Progenitor cell of endocrine pancreas (in vitro differentiated cells): ENCODE data around the gene KBTBD4. TPM values are rescaled to one million over a fixed set of nuclear protein-coding genes. Genes with fewer than 3 reads are reported as not detected.
A peak's percentile ranks its signal among the peaks of the same experiment; 100 is the strongest.

Source experiments
- DNase-seq: peaks from one replicate; pipeline ENCODE4 v3.0.0; 2021; ENCODE audit warnings: low spot score; ENCODE audit not compliant: unreplicated experiment
- H3K27ac Mint-ChIP-seq: 2 replicates; pipeline ENCODE4 v1.8.0; 2021; ENCODE audit warnings: mild to moderate bottlenecking, moderate library complexity, mixed read lengths
- H3K27me3 Mint-ChIP-seq: 2 replicates; pipeline ENCODE4 v1.8.0; 2021; ENCODE audit warnings: mixed read lengths
- H3K36me3 Mint-ChIP-seq: 2 replicates; pipeline ENCODE4 v1.8.0; 2022; ENCODE audit warnings: mixed read lengths; ENCODE audit not compliant: insufficient read depth
- H3K4me1 Mint-ChIP-seq: 2 replicates; pipeline ENCODE4 v1.8.0; 2021; ENCODE audit warnings: low read depth, mixed read lengths
- H3K4me3 Mint-ChIP-seq: 2 replicates; pipeline ENCODE4 v1.8.0; 2021; ENCODE audit warnings: low read depth, mild to moderate bottlenecking, moderate library complexity, mixed read lengths
- H3K9me3 Mint-ChIP-seq: 2 replicates; pipeline ENCODE4 v1.8.0; 2021; ENCODE audit warnings: low read depth, mixed read lengths
- total RNA-seq: library from RNA; stranded (reverse); gene quantifications from 2 replicates; pipeline ENCODE4 v1.2.1, GENCODE V29; 2021
- TF ChIP-seq, protein P1 (sequence below): fragments of 200-600 bp; sonication (generic); IDR thresholded peaks from one replicate; pipeline ENCODE4 v1.5.0; 2021; ENCODE audit warnings: antibody characterized with exemption, mild to moderate bottlenecking; ENCODE audit not compliant: unreplicated experiment

Gene KBTBD4
- total RNA-seq, 1 donor from 2014 or later = 18.1 TPM

GRCh38 chr11:47617417-47617809, 38.6 kb upstream of the KBTBD4 start:
- Mint-ChIP-seq H3K4me3 (no peak overlapping the region), H3K36me3 (peaks cover 6% of the 10 kb centered on the region), H3K9me3 (no peaks in the 10 kb centered on the region), H3K27me3 (no peaks in the 10 kb centered on the region), H3K27ac (no peak overlapping the region), H3K4me1 (no peaks in the 10 kb centered on the region)
- TF ChIP-seq, protein P1, sequence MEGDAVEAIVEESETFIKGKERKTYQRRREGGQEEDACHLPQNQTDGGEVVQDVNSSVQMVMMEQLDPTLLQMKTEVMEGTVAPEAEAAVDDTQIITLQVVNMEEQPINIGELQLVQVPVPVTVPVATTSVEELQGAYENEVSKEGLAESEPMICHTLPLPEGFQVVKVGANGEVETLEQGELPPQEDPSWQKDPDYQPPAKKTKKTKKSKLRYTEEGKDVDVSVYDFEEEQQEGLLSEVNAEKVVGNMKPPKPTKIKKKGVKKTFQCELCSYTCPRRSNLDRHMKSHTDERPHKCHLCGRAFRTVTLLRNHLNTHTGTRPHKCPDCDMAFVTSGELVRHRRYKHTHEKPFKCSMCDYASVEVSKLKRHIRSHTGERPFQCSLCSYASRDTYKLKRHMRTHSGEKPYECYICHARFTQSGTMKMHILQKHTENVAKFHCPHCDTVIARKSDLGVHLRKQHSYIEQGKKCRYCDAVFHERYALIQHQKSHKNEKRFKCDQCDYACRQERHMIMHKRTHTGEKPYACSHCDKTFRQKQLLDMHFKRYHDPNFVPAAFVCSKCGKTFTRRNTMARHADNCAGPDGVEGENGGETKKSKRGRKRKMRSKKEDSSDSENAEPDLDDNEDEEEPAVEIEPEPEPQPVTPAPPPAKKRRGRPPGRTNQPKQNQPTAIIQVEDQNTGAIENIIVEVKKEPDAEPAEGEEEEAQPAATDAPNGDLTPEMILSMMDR = no peak
- DNase-seq = no peak

DNA sequence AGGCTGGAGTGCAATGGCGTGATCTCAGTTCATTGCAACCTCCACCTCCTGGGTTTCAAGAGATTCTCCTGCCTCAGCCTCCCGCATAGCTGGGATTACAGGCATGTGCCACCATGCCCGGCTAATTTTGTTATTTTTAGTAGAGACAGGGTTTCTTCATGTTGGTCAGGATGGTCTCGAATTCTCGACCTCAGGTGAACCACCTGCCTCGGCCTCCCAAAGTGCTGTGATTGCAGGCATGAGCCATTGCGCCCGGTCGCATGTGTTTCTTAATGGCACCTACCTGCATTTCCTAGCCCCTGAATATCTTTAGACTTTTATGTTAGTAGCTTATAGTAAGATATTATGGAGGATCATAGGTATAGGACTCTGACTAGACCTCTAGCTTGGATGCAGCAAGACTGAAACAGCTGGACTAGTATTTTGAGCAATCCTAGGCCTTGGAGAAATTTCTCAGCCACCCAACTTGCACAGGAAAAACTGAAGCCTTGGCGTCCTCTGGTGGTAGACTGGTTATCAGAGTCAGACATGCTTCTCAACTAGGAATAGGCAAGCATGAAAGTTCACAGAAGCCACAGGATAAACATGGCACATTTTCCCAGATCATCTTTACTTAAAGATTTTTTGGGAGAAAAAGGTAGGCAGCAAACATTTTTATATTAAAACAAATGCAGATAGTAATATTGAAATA, 38.1 kb upstream of the KBTBD4 start:
- Mint-ChIP-seq H3K27me3 (no peaks in the 10 kb centered on the region), H3K9me3 (no peaks in the 10 kb centered on the region), H3K4me1 (no peaks in the 10 kb centered on the region), H3K36me3 (peaks cover 6% of the 10 kb centered on the region), H3K27ac (no peak overlapping the region), H3K4me3 (no peak overlapping the region)
- TF ChIP-seq, protein P1 = peak; percentile 62
- DNase-seq = no peak

GRCh38 chr11:47615249-47615648, 36.5 kb upstream of the KBTBD4 start:
- Mint-ChIP-seq H3K27ac (no peak overlapping the region), H3K4me1 (no peaks in the 10 kb centered on the region), H3K4me3 (no peak overlapping the region), H3K27me3 (no peaks in the 10 kb centered on the region), H3K36me3 (peaks cover 5% of the 10 kb centered on the region), H3K9me3 (no peaks in the 10 kb centered on the region)
- no peak for DNase-seq
- TF ChIP-seq, protein P1 = no peak

DNA sequence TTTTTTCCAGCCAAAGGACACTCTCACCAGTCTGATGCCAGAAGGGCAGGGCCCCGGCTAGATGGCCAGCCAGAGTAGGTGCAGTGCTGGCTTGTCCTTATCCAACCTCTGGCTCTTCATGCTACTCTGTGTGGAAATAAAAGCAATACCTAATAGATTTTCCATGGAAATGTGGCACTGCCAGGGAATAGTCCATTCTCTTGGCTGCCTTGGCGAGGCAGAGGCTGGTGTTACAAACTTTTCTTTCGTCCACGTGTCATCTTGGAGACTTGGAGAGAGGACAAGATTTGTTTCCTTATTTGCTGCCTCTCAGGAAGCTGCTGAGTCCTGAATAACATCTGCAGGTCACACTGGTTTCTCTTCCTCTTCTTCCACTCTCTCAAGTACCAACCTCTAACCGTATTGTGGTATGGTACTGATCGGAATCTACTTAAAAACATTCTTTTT, 32.6 kb upstream of the KBTBD4 start:
- H3K9me3 Mint-ChIP-seq = no peaks in the 10 kb centered on the region

GRCh38 chr11:47609675-47610074, 30.9 kb upstream of the KBTBD4 start:
- no peaks in the 10 kb centered on the region for H3K27me3 Mint-ChIP-seq
- TF ChIP-seq, protein P1 = no peak
- H3K9me3 Mint-ChIP-seq = no peaks in the 10 kb centered on the region
- H3K27ac Mint-ChIP-seq = no peak overlapping the region
- no peaks in the 10 kb centered on the region for H3K36me3 Mint-ChIP-seq
- DNase-seq = no peak
- H3K4me1 Mint-ChIP-seq = peaks cover 9% of the 10 kb centered on the region
- no peak overlapping the region for H3K4me3 Mint-ChIP-seq

More for the DNA sequence above, 32.6 kb upstream of the KBTBD4 start:
- H3K4me3 Mint-ChIP-seq = no peak overlapping the region
- H3K27me3 Mint-ChIP-seq = no peaks in the 10 kb centered on the region
- no peak for DNase-seq
- TF ChIP-seq, protein P1 = no peak
- H3K27ac Mint-ChIP-seq = no peak overlapping the region
- H3K36me3 Mint-ChIP-seq = no peaks in the 10 kb centered on the region
- peaks cover 2% of the 10 kb centered on the region for H3K4me1 Mint-ChIP-seq
